H54 (cell line): Measurements from ENCODE around the gene PAWR.
"Not testable (repeated sequence)": the region's sequence is repeated elsewhere in the genome, so short reads cannot be mapped to it uniquely, and the experiment has no call there.

Experiments used
- DNase-seq: peaks from one replicate; pipeline ENCODE4 v3.0.0; 2011; ENCODE audit warnings: low spot score, mixed read lengths; ENCODE audit not compliant: insufficient read length
- FAIRE-seq: peaks from 3 replicates; lab custom pipeline; 2011; peaks lifted over from hg19 to GRCh38; lab: Jason Lieb, UNC
- POLR2A ChIP-seq: IDR thresholded peaks from 2 replicates; pipeline ENCODE4 v1.6.1; 2011; ENCODE audit warnings: low read depth, mild to moderate bottlenecking, low read length

PAWR gene

DNA sequence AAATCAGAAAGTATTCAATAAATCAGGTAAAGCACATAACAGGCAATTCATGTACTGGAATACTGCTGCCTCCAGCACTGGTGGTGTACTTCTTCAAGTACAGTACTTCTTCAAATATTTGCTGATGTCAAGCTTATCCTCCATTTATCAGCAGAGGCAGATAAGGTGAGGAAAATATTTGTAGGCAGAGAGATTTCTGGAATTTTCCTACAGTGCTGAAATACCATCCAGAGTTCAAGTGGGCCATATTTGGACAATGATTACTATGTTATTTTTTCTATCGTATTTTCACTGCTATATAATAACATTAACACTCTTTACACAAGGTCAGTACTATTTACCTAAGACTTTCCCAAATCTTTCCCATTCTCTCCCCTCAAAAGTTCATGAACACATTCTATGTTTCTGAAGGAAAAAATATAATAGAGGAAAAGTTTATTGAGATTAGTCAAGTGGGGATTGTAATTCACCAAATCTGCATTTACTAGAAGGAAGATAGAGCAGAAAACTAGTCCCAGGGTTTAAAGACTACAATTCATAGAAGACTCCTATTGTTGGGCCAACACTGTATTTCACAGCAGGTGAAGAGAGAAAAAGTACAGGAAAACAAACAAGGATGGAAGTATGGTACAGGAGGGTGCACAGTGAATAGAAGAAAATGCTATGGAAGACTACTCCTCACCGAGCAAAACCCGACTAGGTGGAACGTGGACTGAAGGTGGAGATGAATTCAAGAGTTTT, 141.1 kb downstream of the PAWR start:
- FAIRE-seq, result no peak
- TF ChIP-seq POLR2A, result no peak
- DNase-seq, result no peak

GRCh38 chr12:79548610-79548924, 142.2 kb downstream of the PAWR start:
- DNase-seq (no peak), FAIRE-seq (no peak)
- TF ChIP-seq POLR2A, result no peak

DNA sequence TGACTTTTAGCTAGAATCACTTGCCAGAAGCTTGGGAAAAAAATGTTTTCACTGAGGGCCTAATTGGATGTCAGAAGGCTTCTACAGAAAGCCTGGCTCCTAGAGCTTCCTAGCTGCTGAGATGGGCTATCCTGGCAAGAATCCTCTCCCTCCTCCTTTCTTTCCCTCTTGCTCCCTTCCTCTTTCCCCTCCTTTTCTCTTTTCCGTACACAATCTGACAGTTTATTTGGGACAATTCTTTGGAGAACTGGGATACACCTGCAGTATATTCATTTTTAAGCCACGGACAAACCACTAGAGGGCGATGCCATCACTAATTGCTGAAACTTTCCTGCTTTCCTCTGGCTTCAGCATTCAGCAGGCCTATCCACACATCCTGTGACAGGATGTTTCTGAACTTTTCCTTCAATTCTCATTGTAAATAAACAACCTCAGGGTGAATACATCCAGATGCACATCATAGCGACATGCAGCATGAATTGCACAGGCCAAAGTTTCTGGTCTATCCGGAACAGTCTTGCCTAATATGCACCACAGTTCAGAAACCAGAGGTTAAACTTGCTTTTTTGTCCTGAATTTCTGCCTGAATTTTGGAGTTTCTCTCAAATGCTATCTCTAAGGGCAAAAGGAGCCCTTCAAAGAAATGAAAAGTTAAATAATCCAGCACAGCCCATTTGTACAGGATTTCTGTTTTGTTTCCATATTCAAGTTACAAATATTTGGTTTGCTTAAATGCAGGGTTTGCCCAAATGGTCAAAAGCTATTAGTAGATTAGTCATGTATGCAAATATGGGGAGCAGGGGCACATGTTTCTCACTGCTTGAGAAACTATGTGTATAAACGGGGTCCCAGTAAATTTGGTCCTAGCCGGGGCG, 142.8 kb downstream of the PAWR start:
- peak; percentile 47 for DNase-seq
- no peak for TF ChIP-seq POLR2A
- FAIRE-seq, result no peak

- FAIRE-seq, result peak; percentile 96
- TF ChIP-seq POLR2A, result no peak
- peak; percentile 33 for DNase-seq
These were observed 143.6 kb downstream of the PAWR start for GRCh38 chr12:79547044-79547734.

- TF ChIP-seq POLR2A, result no peak
- FAIRE-seq, result peak; percentile 73
These were observed 144.2 kb downstream of the PAWR start for GRCh38 chr12:79546466-79547043.

DNA sequence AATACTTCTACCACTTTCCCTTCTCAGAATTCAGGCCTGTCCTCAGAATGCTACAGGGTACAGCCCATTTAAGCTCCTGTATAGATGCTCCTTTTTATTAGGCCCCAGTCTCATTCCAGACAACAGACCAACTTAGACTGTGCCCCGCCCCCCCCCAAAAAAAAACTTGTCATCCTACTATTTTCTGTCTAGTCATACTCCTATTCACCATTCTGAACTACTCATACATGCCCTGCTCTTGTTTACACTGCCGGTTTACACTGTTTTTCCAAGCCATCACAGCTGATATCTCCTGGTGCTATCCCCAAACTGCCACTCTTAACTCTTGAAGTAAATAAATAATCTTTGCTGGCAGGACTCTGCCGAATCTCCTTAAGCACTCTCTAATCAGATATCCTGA, 146.3 kb downstream of the PAWR start:
- not testable (repeated sequence) for FAIRE-seq, DNase-seq

More at GRCh38 chr12:79546466-79547043, 144.2 kb downstream of the PAWR start:
- no peak for DNase-seq

DNA sequence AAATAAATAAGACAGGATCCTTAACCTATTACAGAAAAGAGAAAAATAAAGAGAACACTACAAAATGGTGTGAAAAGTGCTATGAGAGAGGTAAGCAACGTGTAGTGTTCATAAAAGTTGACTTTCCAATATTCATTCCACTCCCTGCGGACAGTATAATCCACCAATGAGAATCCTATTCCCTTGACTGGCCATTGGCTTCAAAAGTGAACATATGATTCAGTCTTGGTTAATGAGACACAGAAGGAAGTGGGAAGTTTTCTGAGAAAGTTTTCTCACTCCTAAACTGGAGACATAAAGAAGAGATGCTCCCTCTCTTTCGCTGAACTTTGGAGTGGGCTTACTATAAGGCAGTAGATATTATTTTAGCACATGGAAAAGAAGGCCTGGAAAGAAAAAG, 153.1 kb downstream of the PAWR start:
- no peak for FAIRE-seq
- no peak for DNase-seq

GRCh38 chr12:79535751-79536150, 155.0 kb downstream of the PAWR start:
- TF ChIP-seq POLR2A, result no peak
- no peak for FAIRE-seq
- DNase-seq, result no peak

More for the DNA sequence above, 153.1 kb downstream of the PAWR start:
- no peak for TF ChIP-seq POLR2A
